Peyer's patch (tissue), 4 donors: Measurements from ENCODE around the gene PLXNC1.

ENCODE experiments used
- CTCF ChIP-seq, 6 experiments: fragments of 450-650 bp in 4 of 6; fragments of 200-600 bp in 2 of 6; sonication (generic) in 1 of 6; IDR thresholded peaks; one replicate each; pipeline ENCODE4 v1.5.1; 2017 to 2019; ENCODE audit warnings: antibody characterized with exemption in 6 of 6, mild to moderate bottlenecking in 3 of 6, moderate library complexity in 1 of 6
- POLR2A ChIP-seq, 2 donors: fragments of 450-650 bp; IDR thresholded peaks; one replicate each; pipeline ENCODE4 v1.5.1; 2017; ENCODE audit warnings: antibody characterized with exemption in 2 of 2, mild to moderate bottlenecking in 2 of 2, moderate library complexity in 2 of 2

GRCh38 chr12:94193168-94193567 lies 44.8 kb downstream of the PLXNC1 start:
- TF ChIP-seq POLR2A (IDR thresholded peaks at IDR 0.05) (no peak), CTCF (IDR thresholded peaks at IDR 0.05) (no peak)
